ENCODE results near the gene CDCA3.
A peak's percentile ranks its signal among the peaks of the same experiment; 100 is the strongest.
"Not testable (repeated sequence)": the region's sequence is repeated elsewhere in the genome, so short reads cannot be mapped to it uniquely, and the experiment has no call there.

Gene CDCA3

DNA sequence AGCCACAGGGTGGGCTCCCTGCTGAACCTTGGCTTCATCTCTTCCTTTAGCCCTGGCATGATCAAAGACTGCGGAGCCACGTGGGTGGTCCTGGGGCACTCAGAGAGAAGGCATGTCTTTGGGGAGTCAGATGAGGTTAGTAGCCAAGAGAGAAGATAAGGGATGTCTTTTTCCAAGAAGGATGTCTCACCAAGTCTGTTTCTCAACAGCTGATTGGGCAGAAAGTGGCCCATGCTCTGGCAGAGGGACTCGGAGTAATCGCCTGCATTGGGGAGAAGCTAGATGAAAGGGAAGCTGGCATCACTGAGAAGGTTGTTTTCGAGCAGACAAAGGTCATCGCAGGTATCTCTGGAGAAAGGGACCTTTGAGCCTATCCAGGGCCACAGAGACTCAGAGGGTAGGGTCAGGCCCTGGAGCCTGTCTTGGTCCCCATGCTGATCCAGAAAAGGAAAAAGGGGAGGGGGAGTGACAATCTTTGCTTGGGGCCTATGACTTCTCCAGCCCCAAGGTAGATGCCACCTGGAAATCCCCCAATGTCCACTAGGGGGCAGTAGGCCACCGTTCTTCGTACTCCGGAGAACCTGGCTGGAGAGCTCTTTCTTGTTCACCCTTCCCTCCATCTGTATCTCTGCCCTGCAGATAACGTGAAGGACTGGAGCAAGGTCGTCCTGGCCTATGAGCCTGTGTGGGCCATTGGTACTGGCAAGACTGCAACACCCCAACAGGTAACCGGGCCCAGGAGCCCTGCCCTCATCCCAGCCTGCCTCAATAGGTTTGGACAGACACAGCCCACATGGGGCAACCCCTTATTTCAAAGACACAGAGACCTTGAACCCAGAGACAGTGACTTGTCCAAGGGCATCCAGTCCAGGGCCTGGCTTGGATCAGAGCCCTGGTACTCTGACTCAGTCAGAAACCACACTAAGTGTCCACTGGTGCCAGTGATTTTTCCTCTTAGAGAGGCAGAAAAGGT lies 18.2 kb upstream of the CDCA3 start:
- TF ChIP-seq, protein P1, sequence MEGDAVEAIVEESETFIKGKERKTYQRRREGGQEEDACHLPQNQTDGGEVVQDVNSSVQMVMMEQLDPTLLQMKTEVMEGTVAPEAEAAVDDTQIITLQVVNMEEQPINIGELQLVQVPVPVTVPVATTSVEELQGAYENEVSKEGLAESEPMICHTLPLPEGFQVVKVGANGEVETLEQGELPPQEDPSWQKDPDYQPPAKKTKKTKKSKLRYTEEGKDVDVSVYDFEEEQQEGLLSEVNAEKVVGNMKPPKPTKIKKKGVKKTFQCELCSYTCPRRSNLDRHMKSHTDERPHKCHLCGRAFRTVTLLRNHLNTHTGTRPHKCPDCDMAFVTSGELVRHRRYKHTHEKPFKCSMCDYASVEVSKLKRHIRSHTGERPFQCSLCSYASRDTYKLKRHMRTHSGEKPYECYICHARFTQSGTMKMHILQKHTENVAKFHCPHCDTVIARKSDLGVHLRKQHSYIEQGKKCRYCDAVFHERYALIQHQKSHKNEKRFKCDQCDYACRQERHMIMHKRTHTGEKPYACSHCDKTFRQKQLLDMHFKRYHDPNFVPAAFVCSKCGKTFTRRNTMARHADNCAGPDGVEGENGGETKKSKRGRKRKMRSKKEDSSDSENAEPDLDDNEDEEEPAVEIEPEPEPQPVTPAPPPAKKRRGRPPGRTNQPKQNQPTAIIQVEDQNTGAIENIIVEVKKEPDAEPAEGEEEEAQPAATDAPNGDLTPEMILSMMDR (IDR thresholded peaks at IDR 0.05; ENCODE audit: low read depth, low read length, missing control alignments), result peak; percentile 91
- in situ Hi-C loops (cut with HindIII; ENCODE audit: low sequenced_read_pairs), result no loop called here
- peak overlapping the region; percentile 90 for H3K4me3 ChIP-seq (ENCODE audit: low read depth, low read length)
- DNase-seq (ENCODE audit: low read depth), result peak; percentile 63

DNA sequence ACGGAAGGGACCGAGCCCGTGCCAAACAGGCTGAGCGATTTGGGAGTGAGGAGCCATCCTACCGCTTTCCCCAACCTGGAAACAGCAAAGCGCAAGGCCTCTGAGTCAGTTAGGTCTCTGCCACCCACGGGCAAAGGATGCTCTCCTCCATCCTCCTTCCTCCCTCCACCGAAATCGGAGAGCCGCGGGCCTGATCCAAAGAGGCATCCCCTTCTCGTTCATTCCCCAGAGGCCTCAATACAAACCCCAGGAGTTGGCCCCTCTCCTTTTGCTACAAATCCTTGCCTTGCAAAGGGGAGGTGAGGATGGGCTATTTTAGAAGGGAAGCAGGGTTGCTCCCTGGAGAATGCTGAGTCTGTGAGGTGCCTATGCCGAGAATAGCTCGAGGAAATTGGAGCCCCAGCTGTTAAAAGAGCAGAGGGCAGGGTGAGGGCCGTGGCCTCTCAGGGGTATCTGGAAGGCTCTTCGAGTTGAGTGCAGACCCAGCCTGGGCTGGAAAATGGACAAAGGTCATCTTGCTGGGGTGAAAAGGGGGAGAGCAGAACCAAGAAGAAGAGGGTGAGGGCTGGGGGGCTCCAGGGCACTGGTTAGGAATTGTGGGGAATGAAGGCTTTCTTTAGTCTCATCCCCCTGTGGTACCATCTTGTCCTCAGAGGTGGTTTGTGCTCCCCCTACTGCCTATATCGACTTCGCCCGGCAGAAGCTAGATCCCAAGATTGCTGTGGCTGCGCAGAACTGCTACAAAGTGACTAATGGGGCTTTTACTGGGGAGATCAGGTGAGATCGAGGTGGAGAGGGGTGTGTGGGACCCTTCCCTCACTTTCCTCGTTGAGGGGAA lies 17.3 kb upstream of the CDCA3 start:
- H3K4me3 ChIP-seq (ENCODE audit: low read depth, low read length), result peak overlapping the region; percentile 90
- DNase-seq (ENCODE audit: low read depth), result no peak
- TF ChIP-seq, protein P1 (IDR thresholded peaks at IDR 0.05; ENCODE audit: low read depth, low read length, missing control alignments), result peak; percentile 42
- in situ Hi-C loops (cut with HindIII; ENCODE audit: low sequenced_read_pairs), result no loop called here

DNA sequence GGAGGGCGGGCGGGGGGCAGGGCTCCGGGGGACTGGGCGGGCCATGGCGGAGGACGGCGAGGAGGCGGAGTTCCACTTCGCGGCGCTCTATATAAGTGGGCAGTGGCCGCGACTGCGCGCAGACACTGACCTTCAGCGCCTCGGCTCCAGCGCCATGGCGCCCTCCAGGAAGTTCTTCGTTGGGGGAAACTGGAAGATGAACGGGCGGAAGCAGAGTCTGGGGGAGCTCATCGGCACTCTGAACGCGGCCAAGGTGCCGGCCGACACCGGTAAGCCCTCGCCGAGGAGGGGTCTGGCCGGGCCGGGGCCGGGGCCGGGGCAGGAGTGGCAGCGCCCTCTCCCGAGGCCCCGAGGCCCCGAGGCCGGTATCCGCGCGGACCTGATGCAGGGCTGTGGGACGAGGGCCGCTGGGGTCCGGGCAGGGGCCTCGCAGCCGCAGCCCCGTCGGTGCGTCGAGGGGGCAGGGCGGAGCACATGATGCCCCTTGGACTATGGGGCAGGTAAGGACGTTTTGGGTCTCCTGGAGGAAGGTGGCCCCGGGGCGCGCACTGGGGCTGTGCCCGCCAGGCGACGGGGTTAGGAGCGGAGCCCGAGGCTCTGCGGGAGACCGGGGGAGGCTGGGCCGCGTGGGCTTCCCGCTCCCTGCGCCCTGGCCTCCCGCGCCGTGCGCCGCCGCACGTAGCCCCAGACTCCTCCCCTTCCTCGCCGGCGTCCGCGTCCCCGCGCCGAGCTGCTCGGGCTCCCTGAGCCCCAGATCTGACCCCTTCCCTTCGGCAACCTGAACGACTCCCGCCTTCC lies 16.5 kb upstream of the CDCA3 start, which contains the start of gene TPI1:
Gene TPI1, plus strand, starts transcription at position 119 of the 798 bp plus-strand sequence. Its CDS starts 36 bp downstream, at position 155.
- TF ChIP-seq, protein P1 (IDR thresholded peaks at IDR 0.05; ENCODE audit: low read depth, low read length, missing control alignments), result no peak
- DNase-seq (ENCODE audit: low read depth), result peak; percentile 33
- in situ Hi-C loops (cut with HindIII; ENCODE audit: low sequenced_read_pairs), result no loop called here
- peak within 1 kb of the TSS; percentile 90 for H3K4me3 ChIP-seq (ENCODE audit: low read depth, low read length)

DNA sequence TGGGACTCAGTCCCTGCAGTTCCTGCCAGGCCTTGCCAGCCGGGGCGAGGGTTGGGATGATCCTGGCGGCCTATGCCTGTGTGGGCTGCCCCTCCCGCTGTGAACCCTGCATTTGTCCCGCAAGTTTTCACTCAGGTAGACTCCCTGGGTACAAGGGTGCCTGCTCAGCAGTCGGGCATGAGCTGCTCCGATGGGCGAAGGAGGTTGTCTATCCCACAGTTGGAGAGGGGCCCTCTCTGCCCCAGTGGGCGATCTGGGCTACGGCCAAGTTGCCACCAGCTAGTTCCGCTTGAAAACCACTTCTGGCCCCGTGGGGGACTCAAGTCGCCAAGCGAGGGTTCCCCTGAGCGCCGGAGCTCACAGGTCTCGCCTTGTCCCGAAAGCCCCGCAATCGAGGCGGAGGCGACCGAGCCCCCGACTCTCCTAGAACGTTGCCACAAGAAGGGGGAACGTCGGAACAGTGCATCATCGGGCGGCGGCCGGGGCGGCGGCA lies 15.9 kb upstream of the CDCA3 start:
- TF ChIP-seq, protein P1 (IDR thresholded peaks at IDR 0.05; ENCODE audit: low read depth, low read length, missing control alignments), result no peak
- in situ Hi-C loops (cut with HindIII; ENCODE audit: low sequenced_read_pairs), result no loop called here
- DNase-seq (ENCODE audit: low read depth), result no peak
- peak overlapping the region; percentile 90 for H3K4me3 ChIP-seq (ENCODE audit: low read depth, low read length)

DNA sequence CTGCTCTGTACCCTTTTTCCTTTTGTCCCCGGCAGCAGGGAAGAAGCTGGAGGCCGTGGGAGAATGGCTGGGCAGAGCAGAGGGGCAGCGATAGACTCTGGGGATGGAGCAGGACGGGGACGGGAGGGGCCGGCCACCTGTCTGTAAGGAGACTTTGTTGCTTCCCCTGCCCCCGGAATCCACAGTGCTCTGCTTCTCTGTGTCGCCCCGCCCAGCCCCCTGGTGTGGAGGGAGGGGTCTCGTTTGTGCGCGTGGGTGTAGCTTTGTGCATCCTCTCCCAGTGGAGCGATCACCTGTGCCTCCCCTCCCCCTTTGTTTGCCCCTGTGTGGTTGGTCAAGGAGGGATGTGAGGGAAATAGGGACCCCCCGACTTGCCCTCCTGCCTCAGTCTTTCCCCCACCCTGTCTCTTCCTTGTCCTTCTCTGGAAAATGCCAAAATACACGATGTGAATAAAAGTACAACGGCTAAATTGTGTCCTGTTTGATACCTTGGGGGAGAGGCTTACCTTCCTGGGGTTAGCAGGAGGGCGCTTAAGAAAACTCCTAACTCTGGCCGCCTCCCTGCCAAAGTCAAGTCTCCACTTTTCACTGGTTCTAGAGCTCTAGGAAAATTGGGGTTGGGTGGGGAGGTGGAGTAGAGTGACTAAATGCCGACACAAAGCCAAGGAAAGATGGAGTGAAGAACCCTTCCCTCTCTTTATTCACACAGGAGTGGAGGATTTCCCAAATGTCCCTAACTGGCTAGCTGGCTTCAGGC lies 15.3 kb upstream of the CDCA3 start:
- no peak for DNase-seq (ENCODE audit: low read depth)
- peak overlapping the region; percentile 90 for H3K4me3 ChIP-seq (ENCODE audit: low read depth, low read length)
- in situ Hi-C loops (cut with HindIII; ENCODE audit: low sequenced_read_pairs), result no loop called here
- TF ChIP-seq, protein P1 (IDR thresholded peaks at IDR 0.05; ENCODE audit: low read depth, low read length, missing control alignments), result no peak

DNA sequence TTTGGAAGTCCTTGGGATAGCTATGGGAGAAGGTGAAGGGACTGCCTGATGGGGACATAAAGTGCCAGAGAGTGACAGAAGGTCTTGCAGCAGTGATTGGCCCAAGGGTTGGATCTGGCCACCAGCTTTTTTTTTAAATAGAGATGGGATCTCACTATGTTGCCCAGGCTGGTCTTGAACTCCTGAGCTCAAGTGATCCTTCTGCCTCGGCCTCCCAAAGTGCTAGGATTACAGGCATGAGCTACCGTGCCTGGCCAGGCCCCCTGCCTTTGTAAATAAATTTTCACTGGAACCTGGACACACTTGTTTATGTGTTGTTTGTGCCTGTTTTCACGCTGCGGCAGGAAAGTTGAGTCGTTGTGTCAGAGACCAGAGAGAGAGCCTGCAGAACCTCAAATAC lies 14.2 kb upstream of the CDCA3 start:
- in situ Hi-C loops (cut with HindIII; ENCODE audit: low sequenced_read_pairs); H3K4me3 ChIP-seq (ENCODE audit: low read depth, low read length); DNase-seq (ENCODE audit: low read depth): not testable (repeated sequence)
